22Rv1 (cell line): Measurements from ENCODE around the gene SETD6.

ENCODE experiments used
- H3K27ac ChIP-seq: fragments of 450-650 bp; 2 replicates; pipeline ENCODE4 v1.5.1; 2017
- ZFX ChIP-seq: fragments of 450-650 bp; IDR thresholded peaks from 2 replicates; pipeline ENCODE4 v1.6.1; 2017; ENCODE audit warnings: antibody characterized with exemption, borderline replicate concordance
- TF ChIP-seq, protein P1 (sequence below): fragments of 450-650 bp; IDR thresholded peaks from 2 replicates; pipeline ENCODE4 v1.5.1; 2017; ENCODE audit warnings: mild to moderate bottlenecking

SETD6 gene

DNA sequence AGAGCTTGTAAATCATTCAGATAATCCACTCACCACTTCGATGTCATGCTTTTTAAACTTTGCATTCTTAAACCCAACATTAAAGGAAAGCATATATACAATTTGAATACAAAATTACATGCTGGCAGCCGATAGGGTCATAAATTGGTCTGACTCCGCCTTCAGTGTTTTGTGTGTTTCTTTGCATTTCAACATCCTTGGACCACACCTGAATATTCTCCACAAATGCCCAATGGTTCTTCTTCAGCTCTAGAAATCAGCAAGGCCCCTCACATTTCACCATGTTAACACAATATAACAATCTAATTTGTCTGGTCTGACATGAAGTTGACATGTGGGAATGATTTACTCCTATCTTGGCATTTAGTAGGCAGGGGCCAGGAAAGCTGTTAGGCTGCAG, 17.1 kb downstream of the SETD6 start:
- H3K27ac ChIP-seq: no peak overlapping the region
- TF ChIP-seq, protein P1, sequence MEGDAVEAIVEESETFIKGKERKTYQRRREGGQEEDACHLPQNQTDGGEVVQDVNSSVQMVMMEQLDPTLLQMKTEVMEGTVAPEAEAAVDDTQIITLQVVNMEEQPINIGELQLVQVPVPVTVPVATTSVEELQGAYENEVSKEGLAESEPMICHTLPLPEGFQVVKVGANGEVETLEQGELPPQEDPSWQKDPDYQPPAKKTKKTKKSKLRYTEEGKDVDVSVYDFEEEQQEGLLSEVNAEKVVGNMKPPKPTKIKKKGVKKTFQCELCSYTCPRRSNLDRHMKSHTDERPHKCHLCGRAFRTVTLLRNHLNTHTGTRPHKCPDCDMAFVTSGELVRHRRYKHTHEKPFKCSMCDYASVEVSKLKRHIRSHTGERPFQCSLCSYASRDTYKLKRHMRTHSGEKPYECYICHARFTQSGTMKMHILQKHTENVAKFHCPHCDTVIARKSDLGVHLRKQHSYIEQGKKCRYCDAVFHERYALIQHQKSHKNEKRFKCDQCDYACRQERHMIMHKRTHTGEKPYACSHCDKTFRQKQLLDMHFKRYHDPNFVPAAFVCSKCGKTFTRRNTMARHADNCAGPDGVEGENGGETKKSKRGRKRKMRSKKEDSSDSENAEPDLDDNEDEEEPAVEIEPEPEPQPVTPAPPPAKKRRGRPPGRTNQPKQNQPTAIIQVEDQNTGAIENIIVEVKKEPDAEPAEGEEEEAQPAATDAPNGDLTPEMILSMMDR: no peak
- TF ChIP-seq ZFX: no peak

DNA sequence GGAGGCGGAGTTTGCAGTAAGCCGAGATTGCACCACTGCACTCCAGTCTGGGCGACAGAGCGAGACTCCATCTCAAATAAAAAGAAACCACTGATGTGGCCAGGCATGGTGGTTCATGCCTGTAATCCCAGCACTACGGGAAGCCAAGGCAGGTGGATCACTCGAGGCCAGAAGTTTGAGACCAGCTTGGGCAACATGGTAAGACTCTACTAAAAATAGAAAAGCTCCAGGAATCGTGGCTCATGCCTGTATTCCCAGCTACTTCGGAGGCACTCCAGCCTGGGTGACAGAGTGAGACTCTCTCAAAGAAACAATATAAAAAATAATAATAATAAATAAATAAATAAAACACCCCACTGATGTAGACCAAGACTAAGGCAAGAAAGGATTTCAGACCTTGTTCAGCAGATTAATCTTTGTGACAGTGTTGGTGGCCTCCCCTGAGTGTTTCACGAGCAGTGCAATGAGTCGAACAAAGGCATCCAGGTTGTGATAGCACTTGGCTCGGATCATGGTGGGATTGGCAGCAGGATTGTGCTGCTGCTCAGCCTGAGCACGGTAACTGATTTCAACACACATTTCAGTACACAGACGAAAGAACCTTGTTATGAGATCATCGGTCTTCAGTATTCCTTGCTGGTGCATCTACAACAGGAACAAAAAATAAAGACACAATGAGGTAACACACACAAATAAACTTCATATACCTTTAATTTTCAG, 18.6 kb downstream of the SETD6 start:
- TF ChIP-seq ZFX: no peak
- TF ChIP-seq, protein P1: no peak

DNA sequence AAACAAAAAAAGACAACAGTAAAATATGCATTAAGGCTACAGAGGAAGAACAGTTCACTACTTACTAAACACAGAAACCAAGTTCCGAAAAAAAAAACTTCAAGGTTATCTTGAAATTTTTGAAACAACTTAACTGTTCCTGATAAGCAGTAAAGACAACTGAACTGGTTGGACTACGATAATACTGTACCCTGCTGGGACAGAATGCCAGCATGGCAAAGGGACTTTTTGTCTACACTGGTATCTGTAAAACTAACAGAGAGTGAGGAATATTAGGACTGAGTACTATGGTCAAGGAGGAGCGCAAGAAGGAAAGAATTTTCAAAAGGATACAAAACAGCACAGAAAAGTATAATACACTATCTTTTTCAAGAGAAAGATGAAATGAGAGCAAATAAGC, 19.8 kb downstream of the SETD6 start:
- no peak for TF ChIP-seq ZFX
- TF ChIP-seq, protein P1: no peak
- no peak overlapping the region for H3K27ac ChIP-seq

More for the DNA sequence above, 18.6 kb downstream of the SETD6 start:
- H3K27ac ChIP-seq: no peak overlapping the region

DNA sequence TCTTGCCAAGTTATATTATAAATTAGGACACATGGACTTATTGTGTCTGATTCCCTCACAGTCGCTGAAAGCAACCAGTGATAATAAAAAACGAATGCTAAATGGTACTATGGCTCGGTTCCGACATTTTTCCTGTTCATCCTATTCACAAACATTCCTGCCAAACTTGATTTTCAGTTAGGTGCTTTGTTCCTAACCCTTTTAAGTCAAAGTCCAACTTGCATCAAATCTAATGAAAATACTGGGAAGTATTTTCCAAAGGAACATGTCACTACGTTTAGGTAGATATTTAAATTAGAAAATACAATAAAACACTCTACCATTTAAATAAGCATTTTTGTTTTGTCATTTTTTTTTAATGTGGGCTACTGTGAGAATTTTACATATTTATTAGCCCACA, 21.0 kb downstream of the SETD6 start:
- H3K27ac ChIP-seq: no peak overlapping the region
- TF ChIP-seq, protein P1: no peak
- no peak for TF ChIP-seq ZFX

DNA sequence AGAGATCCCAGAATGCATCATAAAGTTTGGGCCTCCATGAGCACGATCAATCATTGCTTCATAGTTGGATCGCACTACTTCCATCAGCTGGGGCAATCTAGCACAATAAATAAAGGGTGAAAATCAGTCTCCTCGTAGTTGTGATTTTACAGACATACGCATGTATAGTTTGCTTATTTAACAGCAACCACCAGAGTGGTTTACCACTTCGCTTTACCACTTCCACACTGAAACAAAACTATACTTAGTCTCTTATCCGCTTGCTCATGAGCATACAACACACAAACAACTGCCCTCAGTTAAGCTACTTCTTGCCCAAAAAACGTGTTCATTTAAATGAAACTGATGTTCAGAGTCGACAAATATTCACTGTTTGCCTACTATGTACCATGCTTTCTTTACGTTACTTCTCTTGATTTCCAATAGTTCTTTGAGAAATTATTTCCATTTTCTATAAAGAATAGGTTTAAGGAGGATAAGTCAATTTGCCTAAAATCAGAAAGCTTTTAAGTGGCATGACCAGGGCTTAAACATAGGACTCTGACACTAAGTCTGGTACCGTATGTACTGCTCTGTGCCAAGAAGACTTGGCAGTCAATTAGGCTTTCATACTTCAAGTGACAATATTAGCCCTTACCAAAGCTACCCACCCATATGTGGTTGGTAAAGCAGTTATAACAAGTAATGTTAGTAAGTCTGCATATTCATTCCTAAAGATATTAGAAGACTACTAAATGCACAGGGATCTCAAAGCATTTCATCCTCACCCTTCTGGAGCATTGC, 22.0 kb downstream of the SETD6 start:
- H3K27ac ChIP-seq: no peak overlapping the region
- TF ChIP-seq ZFX: no peak
- TF ChIP-seq, protein P1: no peak

- H3K27ac ChIP-seq: no peak overlapping the region
- TF ChIP-seq, protein P1: no peak
- no peak for TF ChIP-seq ZFX
Observed at GRCh38 chr16:58541711-58542110, 26.4 kb downstream of the SETD6 start.

GRCh38 chr16:58542291-58542690, 27.0 kb downstream of the SETD6 start:
- H3K27ac ChIP-seq: no peak overlapping the region
- TF ChIP-seq, protein P1: no peak
- TF ChIP-seq ZFX: no peak
